Stimulated activated CD8-positive, alpha-beta memory T cell treated with anti-CD3 and anti-CD28 coated beads, Interleukin-7, amount 100 ng/mL, for 4 hours (primary cell): ENCODE data around the gene MGAT1.
A peak's percentile ranks its signal among the peaks of the same experiment; 100 is the strongest.
"Not testable (repeated sequence)": the region's sequence is repeated elsewhere in the genome, so short reads cannot be mapped to it uniquely, and the experiment has no call there.

Experiments used
- DNase-seq, 2 donors: peaks; one replicate each; pipeline ENCODE4 v3.0.0-alpha.2; 2020; ENCODE audit warnings: low read depth in 2 of 2

The MGAT1 gene

DNA sequence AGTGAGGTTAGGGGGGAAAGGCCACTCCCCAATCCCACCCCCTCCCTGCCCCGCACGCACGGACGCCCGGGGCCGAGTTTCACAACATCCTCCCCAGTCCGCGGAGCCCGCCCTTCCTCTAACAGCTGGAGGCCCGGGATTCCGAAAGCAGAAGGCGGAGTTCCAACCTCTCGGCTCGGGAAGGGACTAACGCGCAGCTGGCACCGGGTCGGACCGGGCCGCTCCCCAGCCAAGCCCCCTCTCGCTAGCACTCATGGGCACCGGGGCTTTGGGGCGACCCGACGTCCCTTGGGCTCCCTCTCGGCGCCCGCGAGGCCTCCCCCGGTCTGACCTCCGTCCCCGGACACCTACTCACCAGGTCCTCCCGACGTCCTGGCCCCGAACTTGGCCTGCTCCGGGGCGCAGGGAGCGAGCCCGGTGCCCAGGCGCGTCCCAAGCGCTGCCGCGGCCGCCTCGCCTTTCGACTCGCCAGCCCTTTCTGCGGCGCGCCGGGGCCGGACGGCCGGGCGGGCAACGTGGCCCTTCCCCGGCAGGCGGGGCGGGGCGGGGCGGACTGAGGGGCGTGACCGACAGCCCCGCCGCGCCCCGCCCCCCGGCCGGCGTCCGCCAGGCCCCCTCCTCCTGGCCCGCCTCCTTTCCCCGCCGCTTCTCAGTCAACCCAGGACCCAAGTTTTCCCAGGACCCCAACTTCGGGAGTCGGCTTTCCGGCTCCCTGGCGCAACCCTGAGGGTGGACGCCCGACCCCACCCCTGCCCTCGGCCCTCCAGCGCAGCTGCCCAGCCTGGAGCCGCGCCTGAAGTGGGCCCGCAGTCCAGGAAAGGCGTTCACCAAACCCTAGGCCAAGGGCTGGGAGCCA is at the start of gene MGAT1:
Gene MGAT1, minus strand, starts transcription at position 482 of the 856 bp plus-strand sequence. CDS start 9,835 bp downstream, outside the sequence.
- peak; percentile 38 to 77 for DNase-seq

DNA sequence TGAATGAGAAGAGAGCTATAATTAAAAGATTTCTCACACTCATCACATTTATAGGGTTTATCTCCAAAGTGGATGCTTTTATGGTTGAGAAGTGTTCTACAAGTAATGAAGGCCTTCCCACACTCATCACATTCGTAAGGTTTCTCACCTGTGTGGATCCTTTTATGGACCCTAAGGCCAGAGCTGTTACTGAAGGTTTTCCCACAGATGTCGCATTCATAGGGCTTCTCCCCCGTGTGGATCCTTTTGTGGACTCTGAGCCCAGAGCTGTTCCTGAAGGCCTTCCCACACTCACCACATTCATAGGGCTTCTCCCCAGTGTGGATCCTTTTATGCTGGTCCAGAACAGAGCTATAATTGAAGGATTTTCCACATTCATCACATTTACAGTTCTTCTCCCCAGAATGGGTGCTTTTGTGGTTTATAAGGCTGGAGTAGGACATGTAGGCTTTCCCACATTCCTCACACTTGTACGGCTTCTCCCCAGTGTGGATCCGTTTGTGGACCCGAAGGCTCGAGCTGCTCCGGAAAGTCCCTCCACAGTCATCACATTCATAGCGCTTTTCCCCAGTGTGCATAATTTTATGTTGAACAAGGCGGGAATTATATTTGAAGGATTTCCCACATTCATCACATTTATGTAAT is 48.0 kb upstream of the MGAT1 start:
- DNase-seq = no peak

DNA sequence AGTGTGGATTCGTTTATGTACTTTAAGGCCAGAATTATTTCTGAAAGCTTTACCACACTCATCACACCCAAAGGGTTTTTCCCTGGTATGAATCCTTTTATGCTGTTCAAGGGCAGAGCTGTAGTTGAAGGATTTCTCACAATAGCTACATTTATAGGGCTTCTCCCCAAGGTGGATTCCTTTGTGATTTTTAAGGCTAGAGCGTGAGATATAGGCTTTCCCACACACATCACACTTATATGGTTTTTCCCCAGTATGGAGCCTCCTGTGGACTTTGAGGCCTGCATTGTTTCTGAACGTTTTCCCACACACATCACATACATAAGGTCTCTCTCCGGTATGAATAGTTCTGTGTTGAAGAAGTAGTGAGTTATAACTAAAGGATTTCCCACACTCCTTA is 47.2 kb upstream of the MGAT1 start:
- no peak for DNase-seq

DNA sequence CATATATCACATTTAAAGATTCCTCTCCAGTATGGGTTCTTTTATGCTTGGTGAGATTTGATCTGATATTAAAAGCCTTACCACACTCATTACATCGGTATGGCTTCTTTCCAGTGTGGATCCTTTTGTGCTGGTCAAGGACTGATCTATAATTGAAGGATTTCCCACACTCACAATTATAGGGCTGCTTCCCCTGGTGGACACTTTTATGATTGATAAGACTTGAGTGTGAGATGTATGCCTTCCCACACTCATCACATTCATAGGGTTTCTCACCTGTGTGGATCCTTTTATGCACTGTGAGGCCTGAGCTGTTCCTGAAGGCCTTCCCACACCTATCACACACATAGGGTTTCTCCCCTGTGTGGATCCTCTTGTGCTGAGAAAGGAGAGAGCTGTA is 46.3 kb upstream of the MGAT1 start:
- no peak for DNase-seq

DNA sequence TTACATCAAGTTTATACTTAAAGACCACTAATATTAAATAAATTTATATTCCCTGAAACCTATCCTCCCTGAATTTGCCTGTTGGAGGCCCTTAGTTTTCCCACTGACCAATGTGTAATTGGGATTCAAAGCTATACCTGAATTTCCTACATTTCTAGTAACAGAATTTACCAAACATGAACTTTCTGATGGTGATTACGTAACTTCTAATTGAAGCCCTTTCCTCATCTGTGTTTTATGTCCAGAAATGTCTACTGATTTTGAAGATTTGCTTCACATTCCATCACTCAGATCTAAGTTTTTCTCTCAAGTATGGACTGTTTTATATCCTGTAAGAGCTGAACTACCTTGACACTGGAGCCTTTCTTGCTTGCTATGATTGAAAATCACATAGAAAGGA is 45.7 kb upstream of the MGAT1 start:
- no peak for DNase-seq

DNA sequence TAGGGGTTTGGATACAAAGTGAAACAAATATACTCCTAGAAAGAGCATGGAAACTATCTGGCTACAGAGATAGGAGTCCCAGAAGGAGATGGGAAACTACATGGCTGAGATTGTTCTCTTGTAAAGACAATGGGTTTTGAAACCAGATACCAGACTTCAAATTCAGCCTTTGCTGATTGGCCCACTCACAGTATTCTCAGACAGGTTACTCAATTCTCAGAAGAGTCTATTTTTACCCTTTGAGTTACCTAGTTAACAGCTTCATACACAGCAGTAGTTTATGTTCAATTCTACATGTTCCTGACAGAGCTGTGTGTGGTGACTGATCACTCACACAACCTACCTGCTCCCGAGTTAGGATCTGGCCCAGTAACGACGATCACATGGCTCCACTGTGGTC is 44.4 kb upstream of the MGAT1 start:
- no peak for DNase-seq

DNA sequence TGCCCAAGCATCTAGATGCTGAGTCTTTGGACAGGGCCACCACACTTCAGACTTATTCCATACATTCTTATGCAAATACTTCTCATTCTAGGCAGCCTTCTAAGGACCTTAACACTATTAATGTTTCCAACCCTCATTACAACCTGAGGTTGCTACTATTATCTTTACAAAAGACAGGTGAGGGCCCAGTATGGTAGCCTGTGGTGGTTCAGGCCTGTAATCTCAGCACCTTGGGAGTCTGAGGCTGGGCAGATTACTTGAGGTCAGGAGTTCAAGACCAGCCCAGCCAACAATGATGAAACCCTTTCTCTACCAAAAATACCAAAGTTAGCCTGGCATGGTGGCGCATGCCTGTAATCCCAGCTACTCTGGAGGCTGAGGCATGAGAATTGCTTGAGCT is 42.3 kb upstream of the MGAT1 start:
- no peak for DNase-seq

DNA sequence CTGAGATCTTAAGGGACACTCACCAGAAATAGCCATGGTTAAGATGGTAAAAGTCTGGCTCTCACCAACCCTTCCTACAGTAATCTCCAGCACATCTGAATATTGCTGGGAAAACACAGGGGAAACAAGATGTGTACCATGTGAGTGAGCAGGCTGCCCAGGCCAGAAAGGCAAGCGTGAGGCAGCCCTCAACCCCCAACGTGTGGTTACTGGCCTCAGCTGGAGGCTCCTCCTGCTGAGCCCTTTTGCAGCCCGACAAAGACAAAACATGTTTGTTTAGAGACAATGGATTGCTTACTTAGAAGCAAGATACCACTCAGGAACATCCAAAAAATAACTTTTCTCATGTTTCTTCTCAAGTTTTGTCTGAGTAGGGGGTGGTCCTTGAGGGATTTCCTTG is 41.8 kb upstream of the MGAT1 start:
- no peak for DNase-seq

DNA sequence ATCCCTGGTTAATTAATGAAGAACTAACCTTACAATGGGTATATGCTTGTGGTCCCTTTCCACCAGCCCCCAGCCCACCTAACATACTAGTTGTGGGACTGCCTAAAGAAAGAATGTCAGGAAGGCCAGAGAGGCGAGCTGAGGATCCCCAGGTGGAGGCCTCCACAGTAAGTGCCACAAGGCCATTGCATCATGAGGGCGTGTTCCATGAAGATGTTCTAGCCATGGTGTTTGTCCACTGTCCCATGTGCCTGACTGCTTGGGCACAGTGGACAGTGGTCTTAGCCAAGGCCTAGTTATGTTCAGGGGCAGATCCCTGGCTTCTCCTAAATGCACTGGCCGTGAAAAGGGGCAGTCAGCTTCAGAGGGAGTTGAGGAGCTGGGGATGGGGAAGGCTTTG is 37.3 kb upstream of the MGAT1 start:
- DNase-seq = no peak

DNA sequence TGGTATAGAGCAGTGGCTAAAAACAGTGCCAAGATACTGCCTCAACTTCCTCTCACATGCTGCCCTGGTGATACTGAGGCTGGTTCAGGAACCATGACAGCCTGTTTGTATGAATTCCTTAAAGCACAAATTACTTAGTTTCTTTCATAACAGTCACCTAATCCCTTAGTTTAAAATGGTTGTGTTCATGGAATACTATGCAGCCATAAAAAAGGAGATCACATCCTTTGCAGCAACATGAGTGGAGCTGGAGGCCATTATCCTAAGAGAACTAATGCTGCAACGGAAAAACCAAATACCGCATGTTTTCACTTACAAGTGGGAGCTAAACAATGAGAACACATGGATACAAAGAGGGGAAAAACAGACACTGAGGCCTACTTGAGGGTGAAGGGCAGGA is 36.6 kb upstream of the MGAT1 start:
- DNase-seq = no peak

DNA sequence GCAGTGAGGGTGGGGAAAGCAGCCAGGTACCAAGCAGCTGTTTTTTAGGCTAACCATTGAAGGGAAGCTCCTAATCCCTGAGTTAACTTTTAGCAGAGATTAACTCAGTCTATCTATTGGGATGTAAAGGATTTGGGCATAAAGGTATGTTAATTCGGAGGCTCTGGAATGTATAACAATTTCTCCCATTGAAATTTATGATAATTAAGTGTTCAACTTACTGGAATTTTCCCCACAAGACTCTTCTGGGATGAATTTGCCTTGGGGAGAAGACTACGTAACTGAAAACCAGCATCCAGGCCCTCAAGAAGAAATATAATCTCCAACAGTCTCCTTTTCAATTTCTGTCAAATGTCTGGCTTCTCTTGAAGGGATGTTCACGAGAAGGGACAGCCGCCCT is 34.9 kb upstream of the MGAT1 start:
- DNase-seq = no peak

DNA sequence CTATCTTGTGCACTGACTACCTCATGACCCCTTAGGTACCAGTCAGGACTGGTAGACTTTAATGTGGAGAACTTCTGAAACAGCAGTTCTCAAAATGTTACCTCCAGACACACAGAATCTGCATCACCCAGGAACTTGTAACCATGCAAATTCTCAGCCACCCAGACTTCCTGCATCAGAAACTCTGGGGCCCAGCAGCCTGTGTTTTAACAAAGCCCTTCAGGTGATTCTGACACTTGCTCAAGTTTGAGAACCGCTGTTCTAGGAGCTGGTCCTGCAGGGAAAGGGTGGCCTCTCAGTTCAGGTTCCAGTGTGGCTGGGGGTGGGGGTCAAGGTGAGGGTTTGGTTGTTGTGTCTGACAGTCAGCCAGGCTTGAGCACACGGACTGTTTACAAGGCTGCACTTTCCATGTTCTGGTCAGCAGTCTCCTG is 30.0 kb upstream of the MGAT1 start:
- no peak for DNase-seq

DNA sequence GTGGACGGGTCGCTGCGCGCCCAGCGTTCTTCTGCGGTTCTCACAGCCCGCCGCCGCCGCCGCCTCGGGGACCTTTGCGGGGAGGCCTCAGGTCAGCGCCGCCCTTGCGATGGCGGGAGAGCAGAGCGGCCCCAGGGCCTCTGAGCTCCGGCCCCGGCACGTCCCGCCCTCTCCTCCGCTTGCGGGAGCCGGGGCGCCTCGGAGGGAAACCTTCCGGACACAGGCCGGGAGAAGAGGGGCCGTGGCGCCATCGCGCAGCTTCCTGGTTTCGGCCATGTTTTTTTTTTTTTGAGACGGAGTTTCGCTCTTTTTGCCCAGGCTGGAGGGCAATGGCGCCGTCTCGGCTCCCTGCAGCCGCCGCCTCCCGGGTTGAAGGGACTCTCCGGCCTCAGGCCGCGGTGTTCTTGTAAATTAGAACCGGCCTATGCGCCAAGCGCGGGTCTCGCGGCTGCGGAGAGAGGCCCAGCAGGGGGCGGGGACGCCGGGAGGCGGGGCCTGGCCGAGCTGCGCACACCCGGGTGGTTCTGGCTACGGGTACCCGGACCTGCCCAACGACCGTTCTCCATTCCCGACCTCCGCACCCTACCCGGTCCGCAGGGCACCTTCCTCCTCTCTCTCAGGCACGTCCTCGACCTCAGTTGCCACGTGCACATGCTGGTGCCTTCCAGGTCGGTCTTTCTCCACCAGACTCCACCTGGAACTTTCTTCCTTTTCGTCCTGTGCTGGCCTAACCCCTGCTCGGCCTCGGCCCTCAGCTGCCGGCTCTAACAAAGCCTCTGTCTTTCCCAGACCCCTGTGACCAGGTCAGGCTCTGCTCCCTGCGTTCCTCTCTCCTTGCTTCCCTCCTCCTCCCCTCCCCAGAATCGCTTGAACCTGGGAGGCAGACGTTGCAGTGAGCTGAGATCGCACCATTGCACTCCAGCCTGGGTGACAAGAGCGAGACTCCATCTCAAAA is 28.8 kb upstream of the MGAT1 start:
- DNase-seq = peak; percentile 47 to 74

DNA sequence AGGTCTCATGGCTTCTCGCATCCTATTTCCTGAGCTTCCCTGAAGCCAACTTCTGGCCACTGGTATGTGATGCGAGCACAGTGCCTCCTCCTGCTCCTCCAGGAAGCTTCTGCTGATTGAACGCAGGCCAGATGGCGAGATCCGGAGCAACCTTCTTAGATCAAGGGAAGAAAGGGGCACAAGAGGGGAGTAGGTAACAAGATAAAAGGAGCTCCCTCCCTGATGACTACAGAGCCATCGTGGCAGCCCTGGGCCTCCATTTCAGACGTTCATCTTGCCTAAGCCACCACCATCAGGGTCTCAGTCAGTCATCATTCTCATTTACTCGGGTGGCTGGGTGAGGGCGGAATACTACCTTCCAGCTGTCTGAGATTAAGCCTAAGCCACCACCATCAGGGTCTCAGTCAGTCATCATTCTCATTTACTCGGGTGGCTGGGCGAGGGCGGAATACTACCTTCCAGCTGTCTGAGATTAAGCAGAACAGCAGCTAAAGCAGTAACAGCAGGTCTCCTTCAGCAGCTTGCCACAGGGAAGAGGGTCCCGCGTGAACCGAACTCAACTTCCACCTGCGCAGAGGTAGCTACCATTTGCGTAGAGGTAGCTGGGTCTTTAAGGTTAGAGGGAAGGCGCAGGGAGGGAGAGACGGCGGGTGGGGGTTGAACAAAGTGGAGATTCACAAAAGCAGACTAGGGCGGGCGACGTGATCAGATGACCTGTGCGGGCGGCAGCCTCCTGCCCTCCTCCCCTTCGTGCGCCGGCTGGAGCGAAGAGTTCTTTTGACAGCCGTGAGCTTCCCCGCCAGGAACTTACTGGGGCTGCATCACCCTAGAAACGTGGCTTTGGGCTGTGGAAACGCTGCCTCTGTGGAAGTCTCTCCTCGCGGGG is 27.9 kb upstream of the MGAT1 start:
- peak; percentile 48 to 65 for DNase-seq

DNA sequence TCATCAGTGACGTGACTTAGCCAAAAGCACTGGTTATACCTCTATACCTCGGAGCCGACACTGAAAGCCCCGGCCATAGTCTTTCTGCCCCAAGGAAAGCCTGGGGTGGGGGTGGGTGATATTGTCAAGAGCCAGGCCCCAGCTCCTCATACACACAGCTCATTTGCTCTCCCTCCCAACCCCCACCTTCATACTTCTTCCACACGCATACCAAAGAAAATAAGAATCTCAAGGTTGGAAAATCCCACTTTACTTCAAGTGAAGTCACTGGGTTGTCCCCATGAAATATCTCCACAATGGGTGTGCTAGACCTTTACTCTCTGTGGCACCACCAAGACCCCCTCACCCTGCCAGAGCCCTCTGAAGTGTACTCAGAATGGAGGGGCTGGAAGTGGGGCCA is 27.1 kb upstream of the MGAT1 start:
- DNase-seq = no peak

DNA sequence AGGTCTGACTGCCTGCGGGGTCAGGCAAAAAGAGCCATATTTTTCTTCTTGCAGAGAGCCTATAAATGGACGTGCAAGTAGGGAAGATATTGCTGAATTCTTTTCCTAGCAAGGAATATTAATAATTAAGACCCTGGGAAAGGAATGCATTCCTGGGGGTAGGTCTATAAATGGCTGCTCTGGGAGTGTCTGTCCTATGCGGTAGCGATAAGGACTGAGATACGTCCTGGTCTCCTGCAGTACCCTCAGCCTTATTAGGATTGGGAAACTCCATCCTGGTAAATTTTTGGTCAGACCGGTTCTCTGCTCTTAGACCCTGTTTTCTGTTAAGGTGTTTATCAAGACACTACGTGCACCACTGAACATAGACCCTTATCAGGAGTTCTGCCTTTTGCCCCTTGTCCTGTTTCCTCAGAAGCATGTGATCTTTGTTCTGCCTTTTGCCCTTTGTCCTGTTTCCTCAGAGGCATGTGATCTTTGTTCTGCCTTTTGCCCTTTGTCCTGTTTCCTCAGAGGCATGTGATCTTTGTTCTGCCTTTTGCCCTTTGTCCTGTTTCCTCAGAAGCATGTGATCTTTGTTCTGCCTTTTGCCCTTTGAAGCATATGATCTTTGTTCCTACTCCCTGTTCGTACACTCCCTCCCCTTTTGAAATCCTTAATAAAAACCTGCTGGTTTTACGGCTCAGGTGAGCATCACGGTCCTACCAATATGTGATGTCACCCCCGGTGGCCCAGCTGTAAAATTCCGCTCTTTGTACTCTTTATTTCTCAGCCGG is 26.3 kb upstream of the MGAT1 start:
- DNase-seq = not testable (repeated sequence)

DNA sequence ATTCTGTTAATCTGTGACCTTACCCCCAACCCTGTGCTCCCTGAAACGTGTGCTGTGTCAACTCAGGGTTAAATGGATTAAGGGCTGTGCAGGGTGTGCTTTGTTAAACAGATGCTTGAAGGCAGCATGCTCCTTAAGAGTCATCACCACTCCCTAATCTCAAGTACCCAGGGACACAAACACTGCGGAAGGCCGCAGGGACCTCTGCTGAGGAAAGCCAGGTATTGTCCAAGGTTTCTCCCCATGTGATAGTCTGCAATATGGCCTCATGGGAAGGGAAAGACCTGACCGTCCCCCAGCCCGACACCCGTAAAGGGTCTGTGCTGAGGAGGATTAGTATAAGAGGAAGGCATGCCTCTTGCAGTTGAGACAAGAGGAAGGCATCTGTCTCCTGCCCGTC is 24.8 kb upstream of the MGAT1 start:
- not testable (repeated sequence) for DNase-seq

DNA sequence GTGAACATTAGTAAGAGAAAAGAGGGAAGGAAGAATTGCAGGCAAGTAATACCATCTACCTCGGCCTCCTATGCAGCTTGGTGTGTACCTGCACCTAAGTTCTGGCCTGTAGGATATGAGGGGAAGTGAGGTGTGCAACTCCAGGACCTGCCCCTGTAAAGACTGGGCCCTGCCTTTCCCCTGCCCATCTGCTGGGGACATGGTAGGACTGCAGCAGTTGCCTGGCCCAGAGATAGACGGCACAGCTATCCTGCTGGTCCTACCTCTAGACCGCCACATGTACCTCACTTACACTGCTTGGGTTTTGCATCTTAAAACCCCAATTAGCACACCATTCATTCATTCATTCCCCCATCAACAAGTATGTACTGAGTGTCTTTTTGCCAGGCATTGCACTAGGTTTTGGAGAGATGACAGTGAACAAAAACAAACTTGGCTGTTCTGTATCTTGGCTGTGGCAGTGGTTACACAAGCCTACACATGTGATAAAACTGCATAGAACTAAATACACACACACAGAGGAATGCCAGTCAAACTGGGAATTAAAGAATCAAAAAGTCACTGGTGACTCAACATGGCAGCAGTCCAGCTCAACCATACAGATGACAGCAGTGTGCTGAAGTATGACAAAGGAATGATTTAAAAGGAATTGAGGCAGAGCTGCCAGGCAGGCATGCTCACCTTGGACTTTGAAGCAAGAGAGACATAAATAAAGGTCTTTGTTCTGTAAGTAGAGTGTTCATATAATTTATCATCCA is 23.3 kb upstream of the MGAT1 start:
- DNase-seq = no peak

DNA sequence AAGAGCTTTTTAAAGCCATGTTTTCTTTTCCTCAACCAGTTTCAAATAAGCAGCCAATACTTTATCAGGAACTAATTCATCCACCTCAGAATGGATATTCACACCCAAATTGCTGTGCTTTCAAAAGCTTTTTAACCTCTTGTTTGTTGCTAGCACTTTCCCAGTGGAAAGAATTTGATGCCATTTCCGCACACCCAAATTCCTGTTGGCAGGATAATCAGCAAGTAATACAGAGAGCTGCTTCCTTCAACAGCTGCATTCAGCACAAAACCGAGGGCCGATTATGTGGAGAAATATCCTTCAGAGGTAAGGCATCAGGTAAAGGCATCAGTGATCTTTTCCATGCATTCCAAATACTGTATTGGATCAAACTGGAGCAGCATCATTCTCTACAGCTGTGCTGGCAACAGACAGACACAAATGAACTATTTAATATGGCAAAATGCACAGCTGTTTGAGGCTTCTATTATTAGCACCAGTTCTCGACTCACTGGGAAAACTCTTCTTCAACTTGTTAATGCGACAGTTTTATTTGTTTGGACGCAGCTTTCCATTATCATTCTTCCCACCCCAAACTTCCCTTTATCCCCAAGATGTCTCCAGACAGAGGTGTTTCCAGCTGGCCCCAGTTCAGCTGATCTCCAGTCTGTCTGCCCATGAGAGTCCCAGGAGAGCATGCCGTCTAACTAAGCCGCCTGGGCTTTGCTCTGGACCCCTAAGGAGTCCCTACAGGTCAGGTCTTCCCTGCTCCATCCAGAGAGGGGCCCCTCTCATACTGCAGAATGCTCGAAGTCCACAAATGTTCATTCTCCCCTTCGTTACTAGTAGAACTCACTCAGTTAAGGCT is 22.2 kb upstream of the MGAT1 start:
- no peak for DNase-seq
